SJCRH30 (cell line): Measurements from ENCODE around the gene NELL1. TPM values are rescaled to one million over a fixed set of nuclear protein-coding genes. Genes with fewer than 3 reads are reported as not detected.

Experiments
- DNase-seq, 2 experiments: peaks; one replicate each; pipeline ENCODE4 v3.0.0-alpha.2; 2015 to 2020
- H3K27ac ChIP-seq: fragments of 250-450 bp; sonication (Bioruptor Pico); 2 replicates; pipeline ENCODE4 v1.5.1; 2020; ENCODE audit warnings: mild to moderate bottlenecking, moderate library complexity
- H3K27me3 ChIP-seq: fragments of 250-450 bp; sonication (Bioruptor Pico); 2 replicates; pipeline ENCODE4 v1.5.1; 2020; ENCODE audit warnings: mild to moderate bottlenecking, moderate library complexity
- H3K36me3 ChIP-seq: fragments of 250-450 bp; sonication (Bioruptor Pico); 2 replicates; pipeline ENCODE4 v1.5.1; 2020; ENCODE audit warnings: mild to moderate bottlenecking, moderate library complexity
- H3K4me1 ChIP-seq: fragments of 250-450 bp; sonication (Bioruptor Pico); 2 replicates; pipeline ENCODE4 v1.5.1; 2020; ENCODE audit warnings: mild to moderate bottlenecking, moderate library complexity
- H3K4me3 ChIP-seq: fragments of 250-450 bp; sonication (Bioruptor Pico); 2 replicates; pipeline ENCODE4 v1.5.1; 2020; ENCODE audit warnings: mild to moderate bottlenecking, moderate library complexity
- H3K9me3 ChIP-seq: fragments of 250-450 bp; sonication (Bioruptor Pico); replicated peaks from 2 replicates; pipeline ENCODE4 v1.5.1; 2020; ENCODE audit warnings: mild to moderate bottlenecking, moderate library complexity
- total RNA-seq: library from RNA; depleted of rRNA; stranded (reverse); fragments of >200 nt; shearing (Covaris generic); gene quantifications from 2 replicates; pipeline ENCODE4 v1.2.3, GENCODE V29; 2014

Gene NELL1
- total RNA-seq, 1 experiment from 2014 or later, result 176 TPM

- Histone ChIP-seq H3K27me3 (no peaks in the 10 kb centered on the region), H3K4me3 (no peak overlapping the region)
These were observed 390.5 kb downstream of the NELL1 start for GRCh38 chr11:21059879-21060278.

DNA sequence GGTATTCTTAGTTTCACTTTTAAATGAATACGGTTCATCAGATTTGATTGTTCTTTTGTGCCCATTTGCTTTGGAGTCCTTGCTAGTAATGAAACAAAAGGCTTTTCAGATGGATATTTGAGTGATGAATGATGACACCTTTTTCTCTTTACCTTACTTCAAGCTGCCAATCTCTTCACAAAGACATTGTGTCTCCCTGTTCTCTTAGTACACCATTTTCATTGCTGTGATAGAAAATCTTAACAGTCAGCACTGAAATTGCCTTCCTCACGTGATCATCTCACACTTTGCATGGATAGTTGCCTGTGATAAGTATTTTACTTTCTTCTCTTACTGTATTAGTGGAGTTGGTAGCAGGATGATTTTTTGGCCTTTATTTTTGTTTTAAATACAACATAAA, 396.6 kb downstream of the NELL1 start:
- H3K27me3 ChIP-seq, result no peaks in the 10 kb centered on the region
- H3K4me3 ChIP-seq, result no peak overlapping the region
- DNase-seq, result no peak
- H3K27ac ChIP-seq, result no peak overlapping the region
- peaks cover 16% of the 10 kb centered on the region; the same call in 1 of the 2 replicates for H3K9me3 ChIP-seq
- peaks cover 3% of the 10 kb centered on the region; the same call in 1 of the 2 replicates for H3K36me3 ChIP-seq
- H3K4me1 ChIP-seq, result no peaks in the 10 kb centered on the region

More at GRCh38 chr11:21059879-21060278, 390.5 kb downstream of the NELL1 start:
- DNase-seq, result no peak
- Histone ChIP-seq H3K27ac (no peak overlapping the region), H3K4me1 (no peaks in the 10 kb centered on the region), H3K36me3 (no peaks in the 10 kb centered on the region; the same call in 1 of the 2 replicates), H3K9me3 (peaks cover 16% of the 10 kb centered on the region; the same call in 1 of the 2 replicates)

GRCh38 chr11:21068886-21069285, 399.5 kb downstream of the NELL1 start:
- H3K9me3 ChIP-seq, result peaks cover under 1% of the 10 kb centered on the region; the same call in 1 of the 2 replicates
- H3K4me1 ChIP-seq, result no peaks in the 10 kb centered on the region
- H3K27ac ChIP-seq, result no peak overlapping the region
- DNase-seq, result no peak
- 0 out of 2 replicates have a peak, but pooled peaks cover 3% of the 10 kb centered on the region for H3K36me3 ChIP-seq
- no peaks in the 10 kb centered on the region for H3K27me3 ChIP-seq
- H3K4me3 ChIP-seq, result no peak overlapping the region

DNA sequence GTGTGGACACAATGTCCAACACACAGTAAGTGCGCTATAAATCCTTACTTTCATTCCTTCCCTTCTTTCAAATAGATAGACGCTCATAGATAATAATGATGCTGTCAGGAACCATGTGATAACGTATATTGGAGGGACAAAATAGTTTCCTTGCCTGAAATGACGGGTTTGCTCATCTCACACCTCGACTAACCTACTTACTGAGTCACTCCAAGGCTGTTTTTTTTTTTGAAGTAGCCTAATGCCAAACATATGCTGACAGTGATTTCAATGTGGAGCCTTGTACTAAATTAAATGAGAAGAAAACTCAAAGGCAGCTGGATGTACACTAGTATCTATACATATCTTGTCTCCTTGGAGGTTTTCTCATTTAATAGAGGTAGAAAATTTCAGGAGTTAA, 400.5 kb downstream of the NELL1 start:
- Histone ChIP-seq H3K4me3 (no peak overlapping the region), H3K27me3 (no peaks in the 10 kb centered on the region), H3K27ac (no peak overlapping the region), H3K9me3 (no peaks in the 10 kb centered on the region; the same call in 1 of the 2 replicates), H3K36me3 (0 out of 2 replicates have a peak, but pooled peaks cover 3% of the 10 kb centered on the region), H3K4me1 (no peaks in the 10 kb centered on the region)
- DNase-seq, result no peak

- 0 out of 2 replicates have a peak, but pooled peaks cover 3% of the 10 kb centered on the region for H3K36me3 ChIP-seq
- H3K27ac ChIP-seq, result no peak overlapping the region
- no peaks in the 10 kb centered on the region for H3K27me3 ChIP-seq
- DNase-seq, result no peak
- H3K4me3 ChIP-seq, result no peak overlapping the region
- H3K4me1 ChIP-seq, result no peaks in the 10 kb centered on the region
- no peaks in the 10 kb centered on the region for H3K9me3 ChIP-seq
These were observed 403.2 kb downstream of the NELL1 start for GRCh38 chr11:21072558-21072957.

DNA sequence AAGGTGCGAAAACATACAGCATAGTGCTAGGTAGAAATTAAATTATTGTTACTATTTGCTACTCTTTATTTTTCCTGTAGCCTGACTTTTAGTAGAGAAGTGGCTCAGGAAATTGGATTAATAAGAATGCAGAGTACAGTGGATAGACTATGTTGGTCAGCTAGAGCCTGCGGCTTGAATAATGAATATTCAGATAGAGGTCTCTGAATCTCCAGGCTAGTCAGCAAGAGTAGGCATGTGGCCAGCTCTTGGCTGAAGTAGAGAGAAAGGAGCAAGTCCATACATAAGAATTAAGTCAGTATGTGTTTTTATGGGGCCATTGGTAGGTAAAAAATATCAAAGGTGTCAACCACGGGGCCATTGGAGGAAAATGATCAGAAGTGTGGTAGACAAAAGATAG, 413.5 kb downstream of the NELL1 start:
- H3K9me3 ChIP-seq, result no peaks in the 10 kb centered on the region
- DNase-seq, result no peak
- H3K27ac ChIP-seq, result no peak overlapping the region
- no peak overlapping the region for H3K4me3 ChIP-seq
- no peaks in the 10 kb centered on the region for H3K27me3 ChIP-seq
- no peaks in the 10 kb centered on the region for H3K4me1 ChIP-seq
- H3K36me3 ChIP-seq, result no peaks in the 10 kb centered on the region

DNA sequence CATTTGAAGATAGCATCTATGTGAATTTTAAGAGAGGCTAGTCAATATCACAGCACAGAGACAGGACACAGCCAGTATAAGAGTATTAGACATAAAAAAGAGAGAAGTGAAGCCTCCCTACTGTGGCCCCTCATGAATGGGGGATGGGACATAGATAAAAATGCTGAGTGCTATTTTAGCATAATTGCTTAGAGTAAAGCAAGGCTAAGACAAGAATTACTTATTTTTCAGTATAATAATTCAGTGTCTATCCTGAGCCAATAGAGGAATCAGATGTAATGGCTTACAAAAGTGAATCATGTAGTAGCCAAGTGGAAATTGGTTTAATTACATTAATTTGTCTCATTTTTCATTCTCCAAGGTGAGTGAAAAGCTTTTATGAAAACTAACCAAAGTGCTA, 419.5 kb downstream of the NELL1 start:
- Histone ChIP-seq H3K4me1 (no peaks in the 10 kb centered on the region), H3K27me3 (no peaks in the 10 kb centered on the region), H3K27ac (no peak overlapping the region), H3K9me3 (no peaks in the 10 kb centered on the region), H3K36me3 (peaks cover 3% of the 10 kb centered on the region), H3K4me3 (no peak overlapping the region)
- DNase-seq, result no peak

DNA sequence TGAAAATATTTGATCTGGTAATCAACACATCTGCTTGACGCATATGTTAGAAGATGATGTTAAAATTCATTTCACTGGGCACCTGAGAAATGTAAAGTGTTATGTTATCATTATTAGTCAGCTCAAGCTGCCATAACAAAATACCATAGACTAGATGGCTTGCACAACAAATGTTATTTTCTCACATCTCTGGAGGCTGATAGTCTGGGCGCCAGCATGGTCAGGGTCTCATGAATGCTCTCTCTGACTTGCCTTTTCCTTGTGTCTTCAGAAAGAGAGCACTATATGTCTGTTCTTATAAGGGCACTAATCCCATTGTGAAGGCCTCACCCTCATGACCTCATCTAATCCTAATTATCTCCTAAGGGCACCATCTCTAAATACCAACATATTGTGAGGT, 435.3 kb downstream of the NELL1 start:
- peaks cover 5% of the 10 kb centered on the region; the same call in 1 of the 2 replicates for H3K9me3 ChIP-seq
- no peak for DNase-seq
- H3K4me3 ChIP-seq, result no peak overlapping the region
- no peak overlapping the region for H3K27ac ChIP-seq
- no peaks in the 10 kb centered on the region for H3K27me3 ChIP-seq
- H3K4me1 ChIP-seq, result no peaks in the 10 kb centered on the region
- H3K36me3 ChIP-seq, result no peaks in the 10 kb centered on the region; the same call in 1 of the 2 replicates

DNA sequence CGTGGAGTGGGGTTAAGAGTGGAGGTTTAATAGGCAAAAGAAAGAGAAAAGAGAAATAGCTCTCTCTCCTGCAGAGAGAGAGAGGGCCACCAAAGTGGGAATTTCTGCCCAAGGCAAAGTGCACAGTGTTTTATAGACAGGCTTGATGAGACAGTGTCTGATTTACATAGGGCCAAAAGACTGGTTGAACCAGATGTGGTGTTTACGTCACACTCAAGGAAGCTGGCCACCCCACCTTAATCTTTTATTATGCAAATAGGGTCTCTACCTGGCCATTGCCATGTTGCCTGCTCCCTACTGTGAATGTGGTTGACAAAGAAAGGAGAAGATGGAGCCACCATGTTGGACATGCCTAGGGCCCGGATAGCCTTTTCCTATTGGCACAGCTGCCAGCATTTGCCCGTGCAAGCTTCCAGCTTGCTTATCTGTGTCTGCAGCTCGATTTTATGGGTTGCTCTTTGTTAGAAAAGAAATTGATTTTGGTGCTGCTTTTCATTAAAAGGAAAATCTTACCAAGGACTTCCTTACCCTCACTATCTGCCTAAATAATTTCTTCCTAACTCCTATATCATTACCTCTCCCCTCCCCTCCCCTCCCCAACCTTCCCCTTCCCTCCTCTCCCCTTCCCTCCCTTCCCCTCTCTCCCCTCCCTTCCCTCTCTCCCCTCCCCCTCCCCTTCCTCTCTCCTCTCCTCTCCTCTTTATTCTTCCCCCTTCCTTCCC, 436.0 kb downstream of the NELL1 start:
- DNase-seq, result no peak
- Histone ChIP-seq H3K4me3 (no peak overlapping the region), H3K27me3 (no peaks in the 10 kb centered on the region), H3K9me3 (peaks cover 5% of the 10 kb centered on the region; the same call in 1 of the 2 replicates), H3K36me3 (no peaks in the 10 kb centered on the region; the same call in 1 of the 2 replicates), H3K4me1 (no peaks in the 10 kb centered on the region), H3K27ac (no peak overlapping the region)

GRCh38 chr11:21109341-21109740, 440.0 kb downstream of the NELL1 start:
- no peaks in the 10 kb centered on the region for H3K27me3 ChIP-seq
- H3K36me3 ChIP-seq, result no peaks in the 10 kb centered on the region; the same call in 1 of the 2 replicates
- H3K4me3 ChIP-seq, result no peak overlapping the region
- no peaks in the 10 kb centered on the region for H3K9me3 ChIP-seq
- DNase-seq, result no peak
- no peaks in the 10 kb centered on the region for H3K4me1 ChIP-seq
- no peak overlapping the region for H3K27ac ChIP-seq

DNA sequence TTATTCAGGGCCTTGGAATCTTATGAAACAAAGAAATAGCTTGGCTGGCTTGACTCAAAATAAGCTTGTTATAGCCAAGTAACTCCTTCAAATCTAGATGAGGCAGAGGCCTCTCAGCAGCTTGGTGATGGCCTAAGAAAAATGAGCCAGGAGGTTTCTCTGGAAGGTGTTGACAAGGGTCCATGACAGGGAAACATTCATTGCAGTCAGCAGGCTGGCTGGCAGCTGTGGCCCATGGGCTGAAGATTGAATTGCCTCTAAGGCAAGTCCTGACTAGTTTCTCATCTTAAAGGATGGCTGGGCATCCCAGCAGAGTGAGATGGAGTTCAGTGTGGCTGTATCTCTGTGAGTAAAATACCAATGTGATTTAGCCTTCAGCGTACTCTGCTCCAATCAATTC, 441.0 kb downstream of the NELL1 start:
- Histone ChIP-seq H3K27ac (no peak overlapping the region), H3K27me3 (no peaks in the 10 kb centered on the region), H3K4me3 (no peak overlapping the region), H3K4me1 (no peaks in the 10 kb centered on the region), H3K9me3 (no peaks in the 10 kb centered on the region), H3K36me3 (no peaks in the 10 kb centered on the region; the same call in 1 of the 2 replicates)
- peak; percentile 18 to 45 for DNase-seq

DNA sequence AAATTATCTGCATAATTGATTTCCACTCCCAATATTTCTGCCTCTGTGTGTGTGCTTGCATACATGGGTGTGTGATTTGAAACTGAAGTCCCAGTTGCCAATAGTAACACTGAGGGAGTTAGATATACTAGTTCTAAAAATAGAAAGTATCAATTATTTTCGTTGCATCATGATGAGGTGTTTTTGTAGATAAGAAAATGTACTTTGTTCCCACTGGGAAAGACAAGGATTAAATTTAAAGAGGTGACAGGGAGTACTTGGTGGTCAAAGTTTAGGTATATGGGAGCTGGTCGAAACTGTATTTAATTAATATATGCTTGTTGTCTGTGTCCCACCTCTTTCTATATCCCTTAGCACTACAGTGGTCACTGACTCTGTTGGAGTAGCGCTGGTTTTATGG, 444.5 kb downstream of the NELL1 start:
- H3K9me3 ChIP-seq, result no peaks in the 10 kb centered on the region

DNA sequence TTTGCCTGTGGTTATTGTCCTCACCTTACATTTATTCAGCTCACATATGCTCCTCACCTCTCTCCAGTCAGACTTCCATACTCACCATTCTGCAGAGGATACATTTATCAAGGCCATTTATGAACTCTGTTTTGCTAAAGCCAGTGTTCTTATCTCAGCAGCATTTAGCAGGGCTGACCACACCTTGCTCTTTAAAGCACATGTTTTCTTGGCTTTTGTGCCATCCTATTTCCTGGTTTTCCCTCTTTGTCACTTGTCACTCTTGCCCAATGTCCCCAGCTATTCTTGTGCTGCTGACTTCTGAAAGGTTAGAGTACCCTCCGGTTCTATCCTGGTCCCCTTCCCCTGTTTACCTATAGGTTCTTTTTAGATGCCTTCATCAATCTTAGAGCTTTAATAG, 446.6 kb downstream of the NELL1 start:
- H3K27me3 ChIP-seq, result no peaks in the 10 kb centered on the region
- DNase-seq, result no peak

More for the DNA sequence above, 444.5 kb downstream of the NELL1 start:
- Histone ChIP-seq H3K36me3 (no peaks in the 10 kb centered on the region), H3K4me1 (no peaks in the 10 kb centered on the region), H3K27me3 (no peaks in the 10 kb centered on the region), H3K4me3 (no peak overlapping the region), H3K27ac (no peak overlapping the region)
- DNase-seq, result no peak

DNA sequence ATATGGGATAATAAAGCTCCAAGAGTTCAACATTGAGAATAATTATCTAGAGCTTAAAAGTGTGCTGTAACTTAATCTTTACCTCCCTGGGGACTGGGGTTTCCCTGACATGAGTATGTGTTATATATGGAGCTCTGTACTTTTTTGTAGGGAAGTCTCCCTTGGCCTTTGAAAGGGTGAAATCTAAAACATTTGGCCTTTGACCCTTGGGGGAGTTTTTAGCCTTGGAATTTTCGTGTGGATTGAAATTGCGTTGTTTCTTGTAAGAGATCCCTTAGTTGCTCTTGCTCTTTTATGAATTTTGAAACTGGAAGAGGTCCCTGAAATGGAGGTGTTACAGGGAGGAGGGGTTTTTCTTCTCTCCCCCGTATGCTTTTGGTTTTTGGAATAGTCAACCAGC, 450.0 kb downstream of the NELL1 start:
- Histone ChIP-seq H3K36me3 (no peaks in the 10 kb centered on the region), H3K4me3 (no peak overlapping the region), H3K4me1 (no peaks in the 10 kb centered on the region; the same call in 1 of the 2 replicates), H3K27me3 (no peaks in the 10 kb centered on the region), H3K27ac (no peak overlapping the region), H3K9me3 (no peaks in the 10 kb centered on the region)
- DNase-seq, result peak in 1 of 2 experiments; percentile 36

More for the DNA sequence above, 446.6 kb downstream of the NELL1 start:
- Histone ChIP-seq H3K9me3 (no peaks in the 10 kb centered on the region), H3K4me1 (no peaks in the 10 kb centered on the region; the same call in 1 of the 2 replicates), H3K36me3 (no peaks in the 10 kb centered on the region), H3K4me3 (no peak overlapping the region), H3K27ac (no peak overlapping the region)

- Histone ChIP-seq H3K36me3 (no peaks in the 10 kb centered on the region), H3K4me3 (no peak overlapping the region), H3K27ac (no peak overlapping the region), H3K9me3 (no peaks in the 10 kb centered on the region), H3K4me1 (no peaks in the 10 kb centered on the region; the same call in 1 of the 2 replicates), H3K27me3 (no peaks in the 10 kb centered on the region)
- DNase-seq, result no peak
These were observed 452.6 kb downstream of the NELL1 start for GRCh38 chr11:21121991-21122390.
